HCT116 (cell line): ENCODE measurements around the gene SNX2. TPM values are rescaled to one million over a fixed set of nuclear protein-coding genes. Genes with fewer than 3 reads are reported as not detected.

Experiments
- ATAC-seq: fragments of 200-7000 bp; cut with Tn5 transposase; 2 replicates; pipeline ENCODE4 v1.9.1; 2020; ENCODE audit warnings: mild to moderate bottlenecking, moderate library complexity
- BruUV-seq: library from RNA; stranded (reverse); fragments of 400-500 nt; replicated peaks from 2 replicates; lab custom pipeline; 2021; lab: Mats Ljungman, UMichigan
- CTCF ChIA-PET: fragments of 300-600 bp; sonication (Branson Sonifier 250); formaldehyde crosslinking; loops from one replicate; lab custom pipeline; 2021; ENCODE audit warnings: antibody characterized with exemption; lab: Charles Lee
- POLR2A ChIA-PET: fragments of 300-600, 350-600 bp; sonication (Branson Sonifier 250); formaldehyde crosslinking; loops from one replicate; lab custom pipeline; 2021; ENCODE audit warnings: antibody characterized with exemption; lab: Charles Lee
- RAD21 ChIA-PET, 2 experiments: fragments of 300-600 bp; sonication (Branson Sonifier 250); formaldehyde crosslinking; loops; one replicate each; lab custom pipeline; 2023; ENCODE audit warnings: low total read pairs in 2 of 2; ENCODE audit not compliant: uncharacterized antibody in 2 of 2, unreplicated experiment in 2 of 2, low non-redundant PET in 1 of 2; lab: Charles Lee
- DNase-seq: peaks from one replicate; pipeline ENCODE4 v3.0.0-alpha.2; 2010; ENCODE audit warnings: low read depth, low spot score
- H2AFZ ChIP-seq: fragments of 200-600 bp; shearing (Covaris generic), sonication (generic); 2 replicates; pipeline ENCODE4 v1.6.1; 2017; ENCODE audit warnings: low read depth, mixed run types, mixed read lengths, antibody characterized with exemption, low read length; ENCODE audit not compliant: poor library complexity, severe bottlenecking
- H3K27ac ChIP-seq: 2 replicates; pipeline ENCODE4 v1.5.1; 2012; ENCODE audit warnings: low read depth, low read length
- H3K27me3 ChIP-seq: fragments of 200-600 bp; sonication (generic); 2 replicates; pipeline ENCODE4 v1.6.1; 2016; ENCODE audit warnings: mixed run types, low read length, mixed read lengths; ENCODE audit not compliant: insufficient read depth
- H3K36me3 ChIP-seq, 2 experiments: fragments of 200-500 bp in 1 of 2; fragments of 200-600 bp in 1 of 2; sonication (Bioruptor generic) in 1 of 2; sonication (generic) in 1 of 2; 2 replicates each; pipeline versions ENCODE4 v1.5.1 to v1.6.1; 2014 to 2016; ENCODE audit warnings: low read length in 2 of 2, inconsistent platforms in 1 of 2, mixed read lengths in 1 of 2, mixed run types in 1 of 2; ENCODE audit not compliant: insufficient read depth in 2 of 2, control insufficient read depth in 1 of 2
- H3K4me1 ChIP-seq, 2 experiments: fragments of 200-600 bp in 1 of 2; sonication (generic) in 1 of 2; 2 replicates each; pipeline versions ENCODE4 v1.5.1 to v1.6.1; 2012 to 2017; ENCODE audit warnings: low read length in 2 of 2, inconsistent platforms in 1 of 2, mild to moderate bottlenecking in 1 of 2, mixed read lengths in 1 of 2, mixed run types in 1 of 2, moderate library complexity in 1 of 2; ENCODE audit not compliant: insufficient read depth in 2 of 2, control insufficient read depth in 1 of 2
- H3K4me2 ChIP-seq: fragments of 200-600 bp; sonication (generic); 2 replicates; pipeline ENCODE4 v1.6.1; 2017; ENCODE audit warnings: mixed run types, low read length, mixed read lengths
- H3K4me3 ChIP-seq, 2 experiments: fragments of 200-600 bp in 1 of 2; sonication (generic) in 1 of 2; replicated peaks in 1 of 2; 2 replicates each; pipeline ENCODE4 v1.5.1; 2011 to 2016; ENCODE audit warnings: low read length in 2 of 2, control low read depth in 1 of 2, low read depth in 1 of 2, mild to moderate bottlenecking in 1 of 2, mixed read lengths in 1 of 2, mixed run types in 1 of 2
- H3K79me2 ChIP-seq: fragments of 200-600 bp; sonication (generic); 2 replicates; pipeline ENCODE4 v1.6.1; 2017; ENCODE audit warnings: mild to moderate bottlenecking, mixed run types, low read length, moderate library complexity, mixed read lengths; ENCODE audit not compliant: insufficient read depth
- H3K9ac ChIP-seq: fragments of 200-600 bp; sonication (generic); 2 replicates; pipeline ENCODE4 v1.6.1; 2016; ENCODE audit warnings: low read length, mixed read lengths
- H3K9me2 ChIP-seq: fragments of 200-600 bp; sonication (generic), shearing (Covaris generic); 2 replicates; pipeline ENCODE4 v1.6.1; 2017; ENCODE audit warnings: mixed run types, mild to moderate bottlenecking, moderate library complexity; ENCODE audit not compliant: insufficient read depth
- H3K9me3 ChIP-seq, 2 experiments: fragments of 200-500 bp in 1 of 2; fragments of 200-600 bp in 1 of 2; sonication (Bioruptor generic) in 1 of 2; sonication (generic) in 1 of 2; 2 replicates each; pipeline ENCODE4 v1.6.1; 2014 to 2017; ENCODE audit warnings: low read length in 2 of 2, mixed read lengths in 2 of 2, inconsistent platforms in 1 of 2, low read depth in 1 of 2, mild to moderate bottlenecking in 1 of 2, mixed run types in 1 of 2, moderate library complexity in 1 of 2; ENCODE audit not compliant: control insufficient read depth in 1 of 2, insufficient read depth in 1 of 2
- H4K20me1 ChIP-seq: fragments of 200-600 bp; sonication (generic), shearing (Covaris generic); 2 replicates; pipeline ENCODE4 v1.6.1; 2017; ENCODE audit warnings: mixed run types, mild to moderate bottlenecking, moderate library complexity; ENCODE audit not compliant: insufficient read depth
- CBX3 ChIP-seq: IDR thresholded peaks from 2 replicates; pipeline ENCODE4 v1.6.1; 2012; ENCODE audit warnings: low read depth
- EGR1 ChIP-seq: IDR thresholded peaks from 2 replicates; pipeline ENCODE4 v1.6.1; 2012; ENCODE audit warnings: low read depth
- ELF1 ChIP-seq: IDR thresholded peaks from 2 replicates; pipeline ENCODE4 v1.6.1; 2012; ENCODE audit warnings: low read depth, borderline replicate concordance
- EZH2 ChIP-seq: fragments of 200-600 bp; sonication (generic); IDR thresholded peaks from 2 replicates; pipeline ENCODE4 v1.6.1; 2017; ENCODE audit warnings: antibody characterized with exemption, mixed run types
- EZH2phosphoT487 ChIP-seq: fragments of 200-600 bp; IDR thresholded peaks from 2 replicates; pipeline ENCODE4 v1.6.1; 2018; ENCODE audit warnings: antibody characterized with exemption, borderline replicate concordance
- JUND ChIP-seq: IDR thresholded peaks from 2 replicates; pipeline ENCODE4 v1.6.1; 2012
- MAX ChIP-seq: IDR thresholded peaks from 2 replicates; pipeline ENCODE4 v1.6.1; 2012
- POLR2A ChIP-seq: IDR thresholded peaks from 2 replicates; pipeline ENCODE4 v1.7.0; 2011; ENCODE audit warnings: borderline replicate concordance; ENCODE audit not compliant: insufficient read depth, insufficient read length; ENCODE audit errors: extremely low read depth
- RAD21 ChIP-seq: IDR thresholded peaks from 2 replicates; pipeline ENCODE4 v1.6.1; 2012; ENCODE audit warnings: low read depth, mild to moderate bottlenecking
- SRF ChIP-seq: IDR thresholded peaks from 2 replicates; pipeline ENCODE4 v1.6.1; 2012; ENCODE audit warnings: low read depth
- TCF7L2 ChIP-seq: IDR thresholded peaks from 2 replicates; pipeline ENCODE4 v1.7.0; 2011; ENCODE audit warnings: borderline replicate concordance, inconsistent platforms; ENCODE audit not compliant: insufficient read depth, insufficient read length; ENCODE audit errors: extremely low read depth
- ZFX ChIP-seq: fragments of 450-650 bp; IDR thresholded peaks from 2 replicates; pipeline ENCODE4 v1.6.1; 2017
- ZNF274 ChIP-seq: fragments of 200-500 bp; sonication (Bioruptor generic); IDR thresholded peaks from 2 replicates; pipeline ENCODE4 v1.6.1; 2014; ENCODE audit warnings: mild to moderate bottlenecking, low read depth, low read length, inconsistent platforms
- intact Hi-C: fragments of 100-400 bp; cut with micrococcal nuclease; formaldehyde crosslinking; loops from 2 replicates; pipeline ENCODE4 v1.10.0; 2022
- total RNA-seq: library from RNA; stranded (reverse); gene quantifications from one replicate; pipeline ENCODE4 v1.2.1, GENCODE V29; 2021; ENCODE audit not compliant: unreplicated experiment
- TF ChIP-seq, protein P1 (sequence below): IDR thresholded peaks from 2 replicates; pipeline ENCODE4 v1.6.1; 2012
- TF ChIP-seq, protein P2 (sequence below), 3 experiments: fragments of 200-600 bp in 1 of 3; sonication (generic) in 1 of 3; IDR thresholded peaks in 2 of 3; conservative IDR thresholded peaks in 1 of 3; 2 replicates each; pipeline ENCODE4 v1.5.1; 2012 to 2017; ENCODE audit warnings: low read depth in 2 of 3, low read length in 2 of 3, antibody characterized with exemption in 1 of 3, borderline replicate concordance in 1 of 3, control low read depth in 1 of 3, mild to moderate bottlenecking in 1 of 3, mixed read lengths in 1 of 3, mixed run types in 1 of 3, moderate library complexity in 1 of 3; ENCODE audit not compliant: insufficient read depth in 1 of 3

Gene SNX2
- total RNA-seq, 1 experiment from 2014 or later, result 57.7 TPM

DNA sequence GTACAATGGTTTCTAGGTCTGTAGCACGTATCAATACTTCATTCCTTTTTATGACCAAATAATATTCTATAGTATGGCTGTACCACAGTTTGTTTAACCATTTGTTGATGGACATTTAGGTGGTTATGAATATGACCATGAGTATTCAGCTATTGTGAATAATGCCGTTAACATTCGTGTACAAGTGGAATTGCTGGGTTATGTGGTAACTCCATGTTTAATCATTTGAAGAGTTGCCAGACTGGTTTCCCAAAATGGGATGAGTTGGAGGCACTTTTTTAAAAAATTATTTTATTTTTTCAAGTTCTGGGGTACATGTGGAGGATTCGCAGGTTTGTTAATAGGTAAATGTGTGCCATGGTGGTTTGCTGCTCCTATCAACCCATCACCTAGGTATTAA is 4.6 kb downstream of the SNX2 start:
- BruUV-seq, result no TSS peak
- Histone ChIP-seq H3K4me1 (peaks cover 6 to 12% of the 10 kb centered on the region in 2 experiments; a peak in 2 of 4 replicates), H3K27me3 (no peaks in the 10 kb centered on the region), H3K36me3 (no peaks in the 10 kb centered on the region), H3K9me2 (no peaks in the 10 kb centered on the region), H2AFZ (no peak overlapping the region), H3K4me2 (no peak overlapping the region), H3K27ac (no peak overlapping the region), H3K4me3 (no peak overlapping the region), H3K9me3 (no peaks in the 10 kb centered on the region), H3K9ac (no peak overlapping the region), H4K20me1 (no peaks in the 10 kb centered on the region), H3K79me2 (peaks cover 89% of the 10 kb centered on the region)
- RAD21 ChIA-PET, result no interaction called here
- DNase-seq, result no peak
- intact Hi-C loops, result no loop called here
- ATAC-seq, result no peak
- POLR2A ChIA-PET, result no interaction called here
- CTCF ChIA-PET, result no interaction called here
- TF ChIP-seq, protein P1, sequence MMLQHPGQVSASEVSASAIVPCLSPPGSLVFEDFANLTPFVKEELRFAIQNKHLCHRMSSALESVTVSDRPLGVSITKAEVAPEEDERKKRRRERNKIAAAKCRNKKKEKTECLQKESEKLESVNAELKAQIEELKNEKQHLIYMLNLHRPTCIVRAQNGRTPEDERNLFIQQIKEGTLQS, result no peak
- TF ChIP-seq ZNF274, result no peak
- TF ChIP-seq SRF, result no peak
- no peak for TF ChIP-seq EZH2phosphoT487
- no peak for TF ChIP-seq JUND
- TF ChIP-seq RAD21, result no peak
- TF ChIP-seq ZFX, result no peak
- no peak for TF ChIP-seq CBX3
- TF ChIP-seq TCF7L2, result no peak
- TF ChIP-seq MAX, result no peak
- TF ChIP-seq EZH2, result no peak
- no peak for TF ChIP-seq POLR2A
- no peak for TF ChIP-seq ELF1
- no peak for TF ChIP-seq EGR1
- TF ChIP-seq, protein P2, sequence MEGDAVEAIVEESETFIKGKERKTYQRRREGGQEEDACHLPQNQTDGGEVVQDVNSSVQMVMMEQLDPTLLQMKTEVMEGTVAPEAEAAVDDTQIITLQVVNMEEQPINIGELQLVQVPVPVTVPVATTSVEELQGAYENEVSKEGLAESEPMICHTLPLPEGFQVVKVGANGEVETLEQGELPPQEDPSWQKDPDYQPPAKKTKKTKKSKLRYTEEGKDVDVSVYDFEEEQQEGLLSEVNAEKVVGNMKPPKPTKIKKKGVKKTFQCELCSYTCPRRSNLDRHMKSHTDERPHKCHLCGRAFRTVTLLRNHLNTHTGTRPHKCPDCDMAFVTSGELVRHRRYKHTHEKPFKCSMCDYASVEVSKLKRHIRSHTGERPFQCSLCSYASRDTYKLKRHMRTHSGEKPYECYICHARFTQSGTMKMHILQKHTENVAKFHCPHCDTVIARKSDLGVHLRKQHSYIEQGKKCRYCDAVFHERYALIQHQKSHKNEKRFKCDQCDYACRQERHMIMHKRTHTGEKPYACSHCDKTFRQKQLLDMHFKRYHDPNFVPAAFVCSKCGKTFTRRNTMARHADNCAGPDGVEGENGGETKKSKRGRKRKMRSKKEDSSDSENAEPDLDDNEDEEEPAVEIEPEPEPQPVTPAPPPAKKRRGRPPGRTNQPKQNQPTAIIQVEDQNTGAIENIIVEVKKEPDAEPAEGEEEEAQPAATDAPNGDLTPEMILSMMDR (IDR thresholded peaks at IDR 0.05 in 2 of 3, conservative IDR thresholded peaks at IDR 0.05 in 1 of 3; ENCODE audit: borderline replicate concordance in 1 of 3, insufficient read depth in 1 of 3, low read depth in 2 of 3, low read length in 2 of 3), result no peak
